Superior temporal gyrus (tissue), 1 donor: ENCODE measurements around the gene ICE1.
"Not testable (repeated sequence)": the region's sequence is repeated elsewhere in the genome, so short reads cannot be mapped to it uniquely, and the experiment has no call there.

Source experiments
- DNase-seq: peaks from one replicate; pipeline ENCODE4 v3.0.0-alpha.2; 2016; ENCODE audit errors: extremely low spot score

Gene ICE1

DNA sequence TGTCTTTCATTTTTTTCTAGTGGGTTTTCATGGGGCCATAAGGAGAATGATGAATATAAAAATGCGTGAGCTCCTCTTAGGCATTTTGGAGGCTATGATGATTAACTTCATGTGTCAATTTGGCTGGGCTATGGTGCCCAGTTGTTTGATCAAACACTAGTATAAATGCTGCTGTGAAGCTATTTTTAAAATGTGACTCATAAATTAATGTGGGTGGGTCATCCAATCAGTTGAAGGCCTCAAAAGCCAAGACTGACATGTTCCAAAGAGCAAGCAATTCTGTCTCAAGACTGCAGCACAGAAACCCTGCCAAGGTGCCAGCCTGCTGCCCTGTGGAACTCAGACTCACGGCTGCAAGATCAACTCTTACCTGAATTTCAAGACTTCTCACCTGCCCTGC, 24.4 kb upstream of the ICE1 start:
- DNase-seq, result no peak

DNA sequence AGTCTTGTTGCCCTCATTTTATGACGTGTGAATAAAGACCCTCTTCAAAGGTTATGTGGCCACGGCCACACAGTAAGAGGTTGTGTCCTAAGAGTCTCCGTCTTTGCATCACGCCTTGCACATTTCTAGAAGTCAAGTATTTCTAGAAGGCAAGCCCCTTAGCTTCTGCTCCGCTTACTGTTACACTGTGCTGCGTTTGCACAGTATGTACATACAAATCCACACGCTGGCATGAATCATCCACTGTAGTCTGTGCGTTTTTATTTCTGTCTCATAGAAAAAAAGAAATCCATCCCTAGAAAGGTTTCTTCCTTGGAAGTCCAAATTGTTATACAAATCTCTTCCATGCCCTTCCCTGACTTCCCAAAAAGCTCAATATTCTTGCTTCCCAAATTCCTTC, 21.4 kb upstream of the ICE1 start:
- peak; percentile 22 for DNase-seq

DNA sequence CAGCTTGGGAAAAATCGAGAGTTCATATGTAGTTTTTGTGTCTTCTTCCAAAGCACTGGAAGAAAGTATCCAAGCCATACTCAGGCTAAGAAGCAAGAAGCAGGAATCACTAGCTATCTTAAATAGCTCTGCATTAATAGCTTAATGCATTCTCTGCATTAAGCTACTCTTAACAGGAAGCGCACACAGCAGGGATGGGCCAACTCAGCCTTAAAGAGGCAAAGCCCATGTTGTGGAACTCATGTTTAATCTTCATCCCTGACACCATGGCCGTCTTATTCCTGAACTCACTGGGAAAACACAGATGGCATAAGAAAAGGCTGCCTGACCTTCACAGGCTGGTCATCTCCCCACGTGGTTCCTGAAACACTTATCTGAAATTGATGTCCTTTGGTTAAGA, 18.7 kb upstream of the ICE1 start:
- DNase-seq, result no peak

DNA sequence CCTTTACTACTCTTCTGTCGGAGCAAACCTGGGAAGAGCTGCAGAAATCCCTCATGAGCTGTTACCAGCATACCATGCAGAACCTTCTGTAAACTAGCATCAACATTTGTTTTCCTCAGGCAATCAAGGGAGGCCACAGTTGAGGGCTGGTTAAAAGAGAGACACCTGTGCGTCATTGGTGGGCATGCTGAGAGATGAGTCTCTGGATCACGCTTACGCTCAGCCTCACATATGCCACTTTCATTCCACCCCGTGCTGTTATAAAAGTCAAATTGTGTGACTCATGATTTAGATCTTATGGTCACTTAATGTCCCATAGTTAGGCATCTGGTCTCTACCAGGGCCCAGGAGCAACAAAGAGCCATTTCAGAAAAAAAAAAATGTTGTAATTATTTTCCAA, 18.1 kb upstream of the ICE1 start:
- no peak for DNase-seq

DNA sequence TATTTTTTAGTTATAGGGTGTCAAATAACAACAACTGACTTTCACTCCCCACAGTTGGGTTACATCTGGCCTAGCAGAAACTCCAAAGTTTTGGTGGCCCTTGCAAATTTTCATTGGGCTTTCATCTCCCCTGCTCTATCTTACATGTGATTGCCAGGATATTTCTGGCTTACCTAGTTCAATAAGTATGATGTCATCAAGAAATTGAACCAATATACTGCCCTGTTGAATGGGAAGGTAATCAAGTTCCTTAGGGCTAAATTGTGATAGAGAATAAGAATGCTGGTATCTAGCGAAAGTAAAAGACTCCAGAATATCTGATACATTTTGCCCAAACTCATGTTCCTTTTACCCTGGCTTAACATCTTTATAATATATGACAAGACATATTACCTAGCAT, 17.0 kb upstream of the ICE1 start:
- DNase-seq, result no peak

DNA sequence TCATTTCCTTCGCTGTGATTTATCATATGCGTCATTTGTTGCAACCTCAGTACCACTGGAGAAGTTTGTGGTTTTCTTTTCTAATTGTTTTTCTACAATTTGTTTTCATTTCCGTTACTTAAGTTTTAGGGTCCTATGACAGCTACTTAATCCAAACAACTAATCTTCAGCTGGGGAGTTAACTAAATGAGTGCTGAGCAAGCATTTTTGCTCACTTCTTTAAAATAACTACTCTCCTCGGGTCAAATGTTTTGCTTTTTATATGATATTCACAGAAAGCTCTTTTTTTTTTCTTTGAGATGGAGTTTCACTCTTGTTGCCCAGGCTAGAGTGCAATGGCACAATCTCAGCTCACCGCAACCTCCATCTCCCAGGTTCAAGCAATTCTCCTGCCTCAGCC, 14.6 kb upstream of the ICE1 start:
- no peak for DNase-seq

DNA sequence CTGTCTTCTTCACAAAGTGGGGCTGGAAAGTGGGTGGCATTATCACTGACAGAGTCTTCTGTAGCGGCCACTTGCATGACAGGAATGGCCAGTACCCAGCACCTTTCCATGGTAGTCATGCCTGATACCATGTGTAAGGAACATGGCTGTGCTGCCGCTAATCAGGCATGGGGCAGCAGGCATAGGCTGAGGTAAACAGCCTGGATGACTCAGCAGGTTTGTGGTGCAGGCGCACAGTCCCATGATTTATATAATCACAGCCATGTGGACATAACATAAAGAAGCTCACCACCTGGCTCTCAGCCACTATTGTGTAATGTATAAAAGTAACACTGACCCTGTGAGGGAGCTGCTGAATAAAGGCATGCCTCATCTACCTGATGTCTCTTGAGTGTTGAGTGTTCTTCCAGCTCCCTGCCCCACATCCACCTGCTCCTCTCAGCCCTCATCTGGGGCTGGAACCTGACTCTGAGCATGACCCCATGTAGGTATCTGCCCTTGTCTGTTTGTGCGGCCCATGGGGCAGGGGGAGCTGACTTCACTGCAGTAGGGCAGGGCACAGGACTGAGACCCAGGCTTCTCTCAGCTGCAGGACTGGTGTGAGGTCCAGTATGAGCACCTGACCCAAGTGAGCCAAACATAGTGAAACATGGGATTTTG, 13.2 kb upstream of the ICE1 start:
- DNase-seq, result no peak

DNA sequence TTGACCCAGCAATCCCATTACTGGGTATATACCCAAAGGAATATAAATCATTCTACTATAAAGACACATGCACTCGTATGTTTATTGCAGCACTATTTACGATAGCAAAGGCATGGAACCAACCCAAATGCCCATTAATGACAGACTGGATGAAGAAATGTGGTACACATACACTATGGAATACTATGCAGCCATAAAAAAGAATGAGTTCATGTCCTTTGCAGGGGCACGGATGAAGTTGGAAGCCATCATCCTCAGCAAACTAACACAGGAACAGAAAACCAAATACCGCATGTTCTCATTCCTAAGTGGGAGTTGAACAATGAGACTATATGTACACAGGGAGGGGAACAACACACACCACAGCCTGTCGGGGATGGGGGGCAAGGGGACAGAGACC, 8.6 kb upstream of the ICE1 start:
- DNase-seq, result not testable (repeated sequence)

DNA sequence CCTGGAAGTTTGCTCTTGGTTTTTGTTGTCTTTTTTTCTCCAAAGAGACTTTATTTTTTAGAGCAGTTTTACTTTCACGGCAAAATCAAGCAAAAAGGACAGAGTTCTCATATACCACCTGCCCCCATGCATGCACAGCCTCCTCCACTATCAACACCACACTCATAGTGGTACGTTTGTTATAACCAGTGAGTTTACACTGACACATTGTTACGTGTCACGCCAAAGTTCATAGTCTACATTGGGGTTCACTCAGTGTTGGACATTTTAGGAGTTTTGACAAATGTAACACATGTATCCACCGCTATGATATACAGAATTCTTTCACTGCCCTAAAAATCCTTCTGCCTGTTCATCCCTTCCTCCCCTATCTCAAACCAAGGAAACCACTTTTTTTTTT, 7.5 kb upstream of the ICE1 start:
- no peak for DNase-seq

DNA sequence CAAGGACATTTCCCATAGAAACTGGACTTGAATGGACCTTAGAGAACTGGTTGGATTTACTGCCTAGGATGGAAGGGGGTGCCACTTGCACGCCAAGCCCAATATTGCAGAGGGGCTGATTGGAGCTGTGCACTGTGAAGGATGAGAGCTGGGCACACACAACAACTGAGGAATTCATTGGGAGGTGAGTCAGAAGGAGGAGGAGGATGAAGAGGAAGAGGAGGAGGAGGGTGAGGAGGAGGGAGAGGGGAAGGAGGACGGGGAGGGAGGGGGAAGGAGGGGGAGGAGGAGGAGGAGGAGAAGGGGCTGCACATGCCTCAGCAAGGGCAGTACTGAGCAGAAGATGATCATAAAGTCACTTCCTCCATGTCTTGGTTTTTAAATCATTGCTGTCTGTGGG, 5.7 kb upstream of the ICE1 start:
- DNase-seq, result no peak

DNA sequence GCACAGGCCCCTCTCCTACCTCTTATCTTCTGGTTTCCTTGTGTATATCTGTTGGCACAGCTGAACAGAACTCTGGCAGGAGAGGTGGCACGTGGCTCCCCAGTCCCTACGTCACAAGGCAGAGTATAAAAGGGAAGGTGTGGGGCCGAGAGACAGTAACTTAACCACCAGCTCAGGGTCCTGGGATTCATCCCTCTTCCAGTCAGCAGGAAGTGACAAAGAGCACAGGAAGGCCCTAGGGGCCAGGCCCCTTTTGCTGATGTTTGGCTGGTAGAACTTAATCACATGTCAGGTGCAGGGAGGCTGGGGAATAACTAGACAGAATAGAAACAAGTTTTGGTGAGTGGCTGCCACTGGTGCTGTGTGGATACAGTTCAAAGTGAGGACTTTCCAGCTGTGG, 4.5 kb upstream of the ICE1 start:
- no peak for DNase-seq

DNA sequence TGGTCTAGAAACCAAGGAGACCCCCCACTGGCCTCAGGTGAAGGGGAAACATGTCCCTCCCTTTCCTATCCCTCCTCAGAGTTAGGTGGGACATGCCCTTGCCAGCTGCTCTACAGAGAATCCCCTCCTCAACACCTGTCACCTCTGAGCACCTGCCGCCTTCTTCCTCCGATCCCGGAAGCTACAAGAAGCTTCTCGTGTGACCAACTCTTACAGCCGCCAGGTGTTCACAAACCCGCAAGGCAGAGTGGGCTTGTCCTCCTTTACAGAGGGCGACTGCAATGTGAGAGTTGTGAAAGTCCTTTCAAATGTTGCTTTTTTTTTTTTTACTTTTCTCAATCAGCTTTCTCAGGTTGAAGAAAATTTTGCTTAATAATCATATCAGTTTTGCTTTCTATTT, 3.7 kb upstream of the ICE1 start:
- DNase-seq, result no peak

DNA sequence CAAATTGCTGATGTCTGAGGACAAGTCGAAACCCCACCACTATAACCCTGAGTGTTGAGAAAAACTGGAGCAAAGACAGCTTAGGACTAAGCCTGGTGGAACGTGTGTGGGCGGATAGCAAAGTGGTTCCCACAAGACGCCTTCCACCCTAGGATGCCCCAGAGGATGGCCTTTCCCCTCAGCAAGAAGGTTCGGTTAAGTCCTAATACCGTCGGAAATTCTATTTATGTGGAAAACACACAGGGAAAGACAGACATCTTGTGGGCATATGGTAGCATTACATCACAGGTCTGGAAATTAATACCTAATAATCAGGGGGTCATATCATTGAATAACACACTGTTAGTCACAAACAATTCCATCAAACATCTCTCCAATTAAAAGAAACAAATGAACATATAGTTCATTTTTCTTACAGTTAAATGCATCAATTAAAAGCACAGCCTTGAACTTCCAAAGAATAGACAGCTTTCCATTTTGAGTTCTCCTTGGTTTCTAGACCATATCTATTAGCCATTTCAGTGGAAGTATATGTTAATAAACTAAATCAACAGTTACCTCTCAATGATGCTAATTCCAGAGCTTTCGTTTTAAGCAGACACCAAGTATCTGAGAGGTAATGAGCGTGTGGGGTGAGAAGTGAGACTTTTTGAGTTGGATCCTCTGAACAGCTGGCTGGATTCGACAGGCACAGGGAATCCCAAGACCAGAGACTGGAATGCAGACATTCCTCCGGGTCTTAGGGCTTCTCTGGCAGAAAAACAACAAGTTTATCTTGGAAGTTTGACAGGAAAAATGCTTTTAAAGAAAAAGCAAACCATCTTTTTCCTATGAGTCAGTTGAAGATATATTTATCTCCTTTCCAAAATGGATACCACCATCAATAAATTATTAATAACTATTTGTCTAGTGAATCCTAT, 2.9 kb upstream of the ICE1 start:
- peak; percentile 66 for DNase-seq

DNA sequence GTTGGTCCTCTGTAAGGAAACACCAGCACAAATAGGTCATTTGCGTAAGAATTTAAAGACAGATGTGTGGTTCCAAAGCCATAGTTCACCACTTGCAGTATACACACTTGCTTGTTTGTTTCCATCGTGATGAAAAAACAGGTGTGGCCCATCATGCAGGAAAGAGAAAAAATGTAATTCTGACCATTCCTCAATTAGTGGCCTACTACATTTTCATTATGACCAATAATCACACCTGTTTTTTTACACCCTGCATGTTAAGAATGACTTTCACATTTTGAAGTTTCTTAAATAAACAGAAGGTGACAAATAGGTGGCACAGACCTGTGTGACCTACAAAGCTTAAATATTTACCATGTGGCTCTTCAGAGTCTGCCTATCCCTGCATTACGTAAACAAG, 2.2 kb upstream of the ICE1 start:
- DNase-seq, result no peak

DNA sequence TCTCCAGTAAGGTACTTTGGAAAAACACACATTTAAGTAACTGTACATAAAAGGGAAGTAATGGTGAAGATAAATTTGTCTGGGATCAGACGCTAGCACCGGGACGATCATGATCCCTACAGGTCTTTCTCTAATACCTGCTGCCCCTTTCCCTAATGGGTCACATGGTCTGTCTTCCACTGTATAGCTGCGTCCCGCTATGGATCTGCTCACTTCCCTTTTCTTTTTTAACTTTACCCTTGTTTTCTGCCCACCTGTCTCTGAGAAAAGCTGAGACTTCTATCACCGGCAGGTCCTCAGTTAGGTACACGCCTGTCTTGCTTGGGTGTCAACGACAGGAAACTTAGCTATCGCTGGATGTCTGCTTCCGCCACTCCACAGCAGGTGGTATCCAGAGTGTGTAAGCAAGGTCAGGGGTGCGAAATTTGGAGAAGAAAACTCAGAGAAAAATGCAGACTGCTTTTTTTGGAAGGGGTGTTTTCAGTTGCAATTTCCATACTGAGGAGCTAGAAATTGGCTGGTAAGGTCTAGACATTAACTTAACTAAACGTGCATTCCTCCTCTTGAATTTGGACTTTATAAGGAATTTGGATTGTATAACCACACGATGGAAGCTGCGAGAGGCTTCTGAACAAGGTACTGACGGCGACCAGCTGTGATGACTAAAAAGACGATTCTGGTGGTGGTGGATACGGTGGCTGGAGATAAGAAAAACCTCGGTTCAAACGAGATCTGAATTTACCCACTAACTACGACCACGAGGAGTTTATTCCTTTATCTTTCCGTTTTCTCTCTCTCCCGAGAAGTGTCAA, 1.1 kb upstream of the ICE1 start:
- peak; percentile 13 for DNase-seq

DNA sequence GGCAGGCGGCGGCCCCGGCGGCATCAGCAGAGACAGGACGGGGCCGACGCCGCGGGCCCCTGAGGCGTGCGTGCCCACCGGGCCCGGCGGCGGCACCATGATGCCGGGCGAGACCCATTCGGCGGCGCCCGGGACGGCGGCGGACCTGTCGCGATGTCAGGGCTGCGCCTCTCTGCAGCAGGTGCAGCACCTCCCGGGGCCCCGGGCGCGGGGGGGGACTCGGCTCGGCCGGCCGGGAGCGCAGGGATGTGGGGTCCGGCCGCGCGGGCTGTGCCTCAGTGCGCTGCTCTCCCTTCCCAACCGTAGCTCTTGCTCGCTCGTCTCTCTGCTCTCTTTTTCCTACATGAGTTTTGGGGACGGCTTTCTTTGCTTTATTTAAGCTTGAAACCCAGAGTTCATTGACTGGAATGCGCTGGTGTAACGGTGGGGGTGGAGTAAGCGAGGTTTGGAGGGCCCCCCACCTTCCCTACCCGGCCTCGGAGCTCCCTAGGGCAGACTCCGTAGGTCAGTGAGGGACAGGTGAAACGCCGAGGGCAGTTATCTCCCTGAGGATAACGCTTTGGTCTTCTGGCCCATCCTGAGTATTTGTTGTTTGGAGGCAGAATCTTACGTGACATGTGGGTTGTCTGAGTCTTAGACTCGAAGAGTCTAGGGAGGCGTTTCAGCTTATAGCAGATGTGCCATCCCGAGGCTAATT, 490 bp downstream of the ICE1 start:
- no peak for DNase-seq

DNA sequence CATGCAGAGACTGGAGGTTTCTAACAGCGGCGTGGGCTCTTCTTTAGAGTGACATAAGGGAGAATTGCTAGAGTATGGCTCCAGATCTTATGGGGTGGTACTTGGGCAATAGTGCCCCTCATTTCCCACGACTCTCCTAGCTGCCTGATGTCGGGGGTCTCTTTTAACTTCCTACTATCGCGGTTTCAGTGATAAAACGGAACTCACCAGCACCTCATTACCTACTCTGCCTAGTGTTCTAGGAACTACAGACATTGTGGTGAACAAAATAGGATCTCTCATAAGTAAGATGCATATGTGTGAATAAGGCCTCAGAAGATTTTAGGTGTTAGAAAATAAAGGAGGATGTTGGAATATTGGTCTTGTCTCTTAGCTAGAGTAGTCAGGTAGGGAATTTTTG, 1.1 kb downstream of the ICE1 start:
- no peak for DNase-seq

DNA sequence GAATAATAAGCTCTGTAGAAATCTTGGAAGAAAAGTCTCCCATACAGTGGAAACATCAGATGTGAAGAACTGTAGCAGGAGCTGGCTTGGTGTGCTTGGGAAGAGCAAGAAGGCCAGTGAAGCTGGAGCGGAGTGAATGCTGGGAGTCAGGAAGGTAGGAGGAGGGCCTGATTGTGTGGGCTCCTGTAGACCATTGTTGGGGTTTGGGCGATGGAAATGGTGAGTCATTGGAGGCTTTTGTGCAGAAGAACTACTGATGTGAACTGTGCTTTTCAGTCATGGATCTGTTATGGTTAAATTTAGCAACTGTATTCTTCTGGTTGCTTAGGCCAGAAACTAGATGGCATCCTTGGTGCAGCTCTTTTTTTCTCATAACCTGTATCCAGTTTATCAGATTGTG, 2.3 kb downstream of the ICE1 start:
- DNase-seq, result no peak

DNA sequence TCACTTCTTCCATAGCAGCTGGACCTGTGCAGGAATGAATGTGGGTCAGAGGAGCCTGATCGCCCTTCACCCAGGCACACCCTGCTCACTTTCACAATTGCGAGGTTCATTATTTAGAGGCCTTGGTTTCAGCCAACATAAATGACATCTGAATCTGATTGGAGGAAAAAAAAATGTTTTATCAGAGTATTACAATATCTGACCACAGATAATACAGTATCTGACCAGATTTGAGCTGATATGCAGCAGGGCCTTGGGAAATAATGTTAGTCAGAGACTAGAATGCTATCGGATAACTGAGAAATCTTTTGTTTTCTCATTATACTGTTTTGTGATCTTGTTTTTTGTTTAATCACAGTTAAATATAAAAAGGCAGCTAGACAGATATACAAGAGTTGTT, 7.7 kb downstream of the ICE1 start:
- no peak for DNase-seq

DNA sequence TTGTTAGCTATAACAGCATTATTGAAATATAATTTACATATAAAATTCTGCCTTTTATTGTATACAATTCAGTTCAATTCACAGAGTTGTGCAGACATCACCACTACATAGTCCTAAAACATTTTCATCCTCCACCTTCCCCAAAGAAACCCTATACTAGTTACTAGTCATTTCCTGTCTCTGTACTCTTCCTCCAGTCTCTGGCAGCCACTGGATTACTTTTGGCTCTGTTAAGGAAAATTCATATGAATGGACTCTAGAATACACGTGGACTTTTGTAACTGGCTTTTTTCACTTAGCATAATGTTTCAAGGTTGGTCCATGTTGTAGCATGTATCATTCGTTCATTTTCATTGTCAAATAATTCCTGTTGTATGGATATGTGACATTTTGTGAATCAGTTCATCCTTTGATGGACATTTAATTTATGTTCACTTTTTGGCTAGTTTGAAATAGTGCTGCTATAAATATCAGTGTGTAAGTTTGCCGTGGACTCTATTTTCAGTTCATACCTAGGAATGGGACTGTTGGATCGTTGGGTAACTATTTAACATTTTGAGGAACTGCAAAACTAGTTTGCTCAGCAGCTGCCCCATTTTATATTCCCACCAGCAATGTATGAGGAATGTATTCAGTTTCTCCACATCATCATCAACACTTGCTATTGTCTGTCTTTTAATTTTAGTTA, 9.7 kb downstream of the ICE1 start:
- no peak for DNase-seq

DNA sequence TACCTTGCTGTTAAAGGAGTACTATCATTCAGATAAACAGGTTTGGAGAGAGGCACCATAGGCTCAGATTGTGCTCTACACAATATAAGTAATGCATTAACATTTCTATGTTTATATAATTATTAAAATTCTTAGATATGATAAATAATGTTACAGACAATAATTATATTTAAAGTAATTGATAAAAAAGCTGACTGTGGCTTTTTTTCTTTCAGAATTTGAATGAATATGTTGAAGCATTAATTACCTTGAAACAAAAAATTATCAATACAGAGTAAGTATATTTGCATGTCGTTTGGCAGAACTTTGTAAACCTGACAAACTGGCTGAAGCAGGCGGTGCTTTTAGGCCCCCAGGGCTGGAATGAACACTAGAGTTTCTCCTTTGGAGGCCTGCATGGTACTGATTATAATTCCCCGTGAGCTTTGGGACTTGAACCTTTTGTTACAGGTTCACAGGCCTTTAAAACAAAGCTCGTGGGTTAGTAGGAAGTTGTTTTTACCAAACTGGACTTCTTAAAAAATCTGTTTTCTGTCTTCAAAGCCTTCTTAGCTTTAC, 13.8 kb downstream of the ICE1 start:
- no peak for DNase-seq
